Pancreas (tissue), 10 donors: ENCODE measurements around the gene HS3ST3A1. TPM values are rescaled to one million over a fixed set of nuclear protein-coding genes. Genes with fewer than 3 reads are reported as not detected.
A peak's percentile ranks its signal among the peaks of the same experiment; 100 is the strongest.

ENCODE experiments used
- ATAC-seq, 4 donors: fragments of 200-7000 bp; cut with Tn5 transposase; one replicate each; pipeline versions ENCODE4 v1.8.0 to v1.9.1; 2020; ENCODE audit warnings: mild to moderate bottlenecking in 4 of 4, moderate library complexity in 4 of 4
- DNase-seq, 6 donors: peaks; one replicate each; pipeline ENCODE4 v3.0.0-alpha.2; 2020
- FAIRE-seq: peaks from 2 replicates; lab custom pipeline; 2012; peaks lifted over from hg19 to GRCh38; lab: Jason Lieb, UNC
- H3K27ac ChIP-seq, 4 donors: fragments of 200-600 bp; sonication (generic); 1 replicate in 3 of 4; 2 replicates in 1 of 4; pipeline versions ENCODE4 v1.5.0 to v1.8.0; 2020
- H3K27me3 ChIP-seq, 4 donors: fragments of 200-600 bp; one replicate each; pipeline ENCODE4 v1.8.0; 2021
- H3K36me3 ChIP-seq, 3 donors: fragments of 200-600 bp; sonication (generic) in 1 of 3; one replicate each; pipeline versions ENCODE4 v1.5.0 to v1.8.0; 2020 to 2021
- H3K4me1 ChIP-seq, 3 donors: fragments of 200-600 bp; one replicate each; pipeline ENCODE4 v1.8.0; 2021
- H3K4me3 ChIP-seq, 4 donors: fragments of 200-600 bp; sonication (generic) in 2 of 4; one replicate each; pipeline versions ENCODE4 v1.5.0 to v1.8.0; 2020 to 2021
- H3K9me3 ChIP-seq, 4 donors: fragments of 200-600 bp; one replicate each; pipeline ENCODE4 v1.8.0; 2021
- WGBS, 2 donors: extraction: QIAGEN DNeasy Blood & Tissue Kit; methylation state at CpG; one replicate each; pipeline ENCODE4 v1.1.7; 2013; 5-methylcytosine and 5-hydroxymethylcytosine counted together
- intact Hi-C, 3 donors: fragments of 100-400 bp; cut with DNase I; formaldehyde crosslinking; loops; one replicate each; pipeline versions ENCODE4 v1.11.1 to v1.14.2; 2022
- polyA plus RNA-seq, 2 donors: library from polyadenylated mRNA; stranded (reverse); fragments of 200-250 nt; gene quantifications; one replicate each; pipeline ENCODE4 v1.2.3, GENCODE V29; 2013
- total RNA-seq, 6 donors: library from RNA; stranded (reverse); fragmentation: NEBNext Ultra II Directional in 4 of 6; extraction: Animal tissue kit (Norgen Biotek cat#: 25700) in 4 of 6; gene quantifications; one replicate each; pipeline versions ENCODE4 v1.2.1 to v1.2.4, GENCODE V29; 2021 to 2023
- TF ChIP-seq, protein P1 (sequence below), 4 donors: fragments of 200-600 bp; sonication (generic) in 3 of 4; IDR thresholded peaks; one replicate each; pipeline versions ENCODE4 v1.5.0 to v1.8.0; 2021; ENCODE audit warnings: antibody characterized with exemption in 4 of 4
- donor health status: healthy with polysubstance abuse.
- donor health status: DM: no; HTN: no; CAD: no; lungs with moderate emphysema.
- donor health status: DM: no; HTN: no; CAD: no.
- donor health status: control.
- donor health status: control.
- donor health status: Bipolar disorder and iron deficiency.
- donor health status: DM: yes; HTN: yes; CAD: no.
- donor health status: DM: no; HTN: no; CAD: no.
- donor health status: DM: no; HTN: no; CAD: no.
- donor health status: DM: yes; HTN: yes; CAD: no.

Gene HS3ST3A1
- total and polyA plus RNA-seq, 8 donors, result 0.05 to 1.1 (median 0.15) TPM; not detected in 3

DNA sequence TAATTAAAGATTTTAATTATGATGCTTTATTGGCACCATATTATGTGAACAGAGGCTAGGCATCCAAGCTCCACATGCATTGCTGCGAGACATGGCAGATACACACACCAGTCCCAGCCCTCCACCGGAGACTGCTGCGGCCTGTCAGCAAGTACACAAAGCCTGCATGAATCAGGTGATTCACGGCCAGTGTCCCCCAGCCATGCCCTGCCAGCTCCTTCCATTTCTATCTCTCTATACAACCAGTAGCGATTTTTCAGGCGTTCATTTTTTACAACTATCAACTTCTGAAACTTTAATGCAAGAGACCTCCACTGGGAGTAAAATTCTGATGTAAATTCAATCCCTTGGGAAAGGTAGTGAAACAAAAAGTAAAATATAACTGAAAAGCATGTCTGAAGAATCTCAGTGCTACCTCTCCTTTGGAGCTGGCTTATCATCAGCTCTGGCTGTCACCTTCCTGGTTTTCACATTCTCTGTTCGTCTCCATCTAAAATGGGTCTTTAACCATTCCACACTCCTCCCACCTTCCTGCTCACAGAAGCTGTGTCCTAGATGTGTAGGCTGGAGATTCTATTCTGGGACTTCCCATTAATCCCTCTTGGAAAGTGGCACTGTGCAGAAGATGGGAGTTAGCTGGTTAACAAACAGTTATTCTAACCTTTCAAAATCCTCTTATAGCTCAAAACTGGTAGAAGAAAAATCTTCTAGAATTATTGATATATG, 32.2 kb downstream of the HS3ST3A1 start:
- no peak for DNase-seq
- Histone ChIP-seq H3K27ac (no peak overlapping the region), H3K4me3 (no peak overlapping the region), H3K27me3 (no peaks in the 10 kb centered on the region), H3K4me1 (no peaks in the 10 kb centered on the region), H3K9me3 (no peaks in the 10 kb centered on the region), H3K36me3 (no peaks in the 10 kb centered on the region)
- no peak for ATAC-seq
- intact Hi-C loops, result no loop called here
- no peak for FAIRE-seq
- TF ChIP-seq, protein P1, sequence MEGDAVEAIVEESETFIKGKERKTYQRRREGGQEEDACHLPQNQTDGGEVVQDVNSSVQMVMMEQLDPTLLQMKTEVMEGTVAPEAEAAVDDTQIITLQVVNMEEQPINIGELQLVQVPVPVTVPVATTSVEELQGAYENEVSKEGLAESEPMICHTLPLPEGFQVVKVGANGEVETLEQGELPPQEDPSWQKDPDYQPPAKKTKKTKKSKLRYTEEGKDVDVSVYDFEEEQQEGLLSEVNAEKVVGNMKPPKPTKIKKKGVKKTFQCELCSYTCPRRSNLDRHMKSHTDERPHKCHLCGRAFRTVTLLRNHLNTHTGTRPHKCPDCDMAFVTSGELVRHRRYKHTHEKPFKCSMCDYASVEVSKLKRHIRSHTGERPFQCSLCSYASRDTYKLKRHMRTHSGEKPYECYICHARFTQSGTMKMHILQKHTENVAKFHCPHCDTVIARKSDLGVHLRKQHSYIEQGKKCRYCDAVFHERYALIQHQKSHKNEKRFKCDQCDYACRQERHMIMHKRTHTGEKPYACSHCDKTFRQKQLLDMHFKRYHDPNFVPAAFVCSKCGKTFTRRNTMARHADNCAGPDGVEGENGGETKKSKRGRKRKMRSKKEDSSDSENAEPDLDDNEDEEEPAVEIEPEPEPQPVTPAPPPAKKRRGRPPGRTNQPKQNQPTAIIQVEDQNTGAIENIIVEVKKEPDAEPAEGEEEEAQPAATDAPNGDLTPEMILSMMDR (IDR thresholded peaks at IDR 0.05), result no peak
- WGBS, 2 donors, result 60 to 64% methylated on average over 7 of the region's 7 CpGs

DNA sequence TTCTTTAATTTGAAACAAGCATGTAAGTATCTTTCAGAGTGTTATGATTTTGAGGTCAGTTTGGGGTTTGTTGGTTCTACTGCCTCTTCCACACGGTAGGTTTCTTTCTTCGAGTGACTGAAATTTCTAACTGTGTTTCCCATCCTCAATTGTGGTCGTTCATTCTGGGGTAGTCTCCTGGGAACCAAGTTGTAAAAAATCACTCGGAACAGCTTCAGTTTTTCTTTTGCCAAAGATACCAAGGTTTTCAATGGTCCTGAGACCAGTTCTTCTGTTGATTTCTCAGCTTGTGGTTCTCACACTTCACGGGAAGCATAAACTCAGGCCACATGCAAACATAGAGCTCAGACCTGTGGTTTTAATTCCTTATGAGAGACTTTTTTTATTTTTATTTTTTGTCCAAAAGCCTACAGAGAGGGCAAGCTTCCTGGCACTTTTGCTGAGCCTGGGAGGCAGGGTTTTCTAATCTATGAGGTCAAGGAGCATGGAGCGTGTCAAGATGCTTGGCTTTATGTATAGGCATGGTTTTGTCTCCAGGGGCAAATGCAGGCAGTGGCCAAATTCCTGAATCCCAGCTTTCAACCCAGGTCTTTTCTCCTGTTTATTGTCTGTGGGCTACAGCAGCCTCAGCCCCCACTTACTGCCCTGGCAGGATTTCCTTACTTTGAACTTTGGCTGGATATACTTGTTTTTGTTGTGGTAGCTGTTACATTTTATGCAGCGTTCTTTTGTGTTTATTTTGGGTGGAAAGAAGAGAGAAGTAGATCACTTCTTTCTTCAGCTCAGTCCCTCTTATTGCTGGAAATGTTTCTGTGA, 32.9 kb downstream of the HS3ST3A1 start:
- Histone ChIP-seq H3K36me3 (no peaks in the 10 kb centered on the region), H3K4me1 (no peaks in the 10 kb centered on the region), H3K27me3 (no peaks in the 10 kb centered on the region), H3K4me3 (no peak overlapping the region), H3K27ac (no peak overlapping the region), H3K9me3 (no peaks in the 10 kb centered on the region)
- 67 to 76% methylated on average over 7 of the region's 7 CpGs for WGBS, 2 donors
- FAIRE-seq (no peak), DNase-seq (no peak), ATAC-seq (no peak)
- intact Hi-C loops, result no loop called here
- TF ChIP-seq, protein P1 (IDR thresholded peaks at IDR 0.05), result no peak

DNA sequence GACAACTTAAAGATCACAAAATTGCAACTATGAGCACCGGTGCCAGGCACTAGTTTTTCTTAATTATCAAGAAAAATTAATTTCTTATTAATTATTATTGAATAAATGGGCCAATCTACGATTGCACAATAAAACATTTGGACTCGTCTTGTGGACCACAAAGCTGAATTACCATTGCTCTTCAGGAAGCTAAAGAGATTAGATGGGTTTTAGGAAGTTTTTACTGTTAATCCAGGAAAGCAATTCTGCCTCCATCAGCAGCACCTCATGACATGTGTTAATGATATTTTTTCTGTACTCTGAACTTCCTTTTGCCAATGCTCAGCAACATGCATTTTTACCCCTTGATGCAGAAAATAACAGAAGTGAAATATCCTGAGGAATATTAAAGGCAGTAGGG, 37.9 kb downstream of the HS3ST3A1 start:
- ATAC-seq, result no peak

DNA sequence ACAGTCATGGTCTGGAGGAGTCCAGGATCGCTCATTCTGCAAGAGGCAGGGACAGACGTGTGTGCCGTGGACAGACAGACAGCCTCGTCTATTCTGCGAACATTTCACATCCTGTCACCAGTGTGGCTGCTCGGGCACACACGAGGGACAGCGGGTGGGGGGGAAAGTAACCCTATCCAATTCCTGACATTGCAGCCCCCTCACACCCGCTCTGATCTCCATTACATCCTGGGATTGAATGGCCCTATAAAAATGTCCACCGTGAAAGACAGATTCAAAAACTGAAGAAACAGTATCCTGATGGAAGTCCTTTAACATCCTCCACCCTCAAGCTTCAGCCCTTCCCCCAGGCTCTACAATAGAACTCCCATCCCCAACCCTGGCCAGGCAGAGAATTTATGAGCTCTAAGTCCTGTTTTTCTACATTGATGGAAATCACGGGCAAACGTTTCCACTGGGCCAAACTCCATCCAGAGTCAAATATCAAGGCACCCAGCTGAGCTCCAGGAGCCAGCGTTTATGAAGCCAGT, 39.4 kb downstream of the HS3ST3A1 start:
- WGBS, 2 donors, result 59 to 73% methylated on average over 13 of the region's 13 CpGs
- Histone ChIP-seq H3K27ac (no peak overlapping the region), H3K27me3 (no peaks in the 10 kb centered on the region), H3K9me3 (no peaks in the 10 kb centered on the region), H3K36me3 (no peaks in the 10 kb centered on the region), H3K4me3 (no peak overlapping the region), H3K4me1 (no peaks in the 10 kb centered on the region)
- intact Hi-C loops, result no loop called here
- DNase-seq (no peak), FAIRE-seq (no peak), ATAC-seq (peak in 1 of 4 donors; percentile 61)
- TF ChIP-seq, protein P1 (IDR thresholded peaks at IDR 0.05), result no peak

More for the DNA sequence above, 37.9 kb downstream of the HS3ST3A1 start:
- DNase-seq (no peak), FAIRE-seq (no peak)
- 34 to 43% methylated on average over 3 of the region's 3 CpGs for WGBS, 2 donors
- Histone ChIP-seq H3K27me3 (no peaks in the 10 kb centered on the region), H3K9me3 (no peaks in the 10 kb centered on the region), H3K4me1 (no peaks in the 10 kb centered on the region), H3K36me3 (no peaks in the 10 kb centered on the region), H3K27ac (no peak overlapping the region), H3K4me3 (no peak overlapping the region)
- intact Hi-C loops, result no loop called here
- TF ChIP-seq, protein P1 (IDR thresholded peaks at IDR 0.05), result no peak
